NCI-H345 treated with DMSO at 0.1 percent for 48 hours (cell line): ENCODE data around the gene VRK3.

Experiments used
- DNase-seq: peaks from one replicate; lab custom pipeline; 2025; ENCODE audit not compliant: unreplicated experiment; lab: John Stamatoyannopoulos, UW

The VRK3 gene

DNA sequence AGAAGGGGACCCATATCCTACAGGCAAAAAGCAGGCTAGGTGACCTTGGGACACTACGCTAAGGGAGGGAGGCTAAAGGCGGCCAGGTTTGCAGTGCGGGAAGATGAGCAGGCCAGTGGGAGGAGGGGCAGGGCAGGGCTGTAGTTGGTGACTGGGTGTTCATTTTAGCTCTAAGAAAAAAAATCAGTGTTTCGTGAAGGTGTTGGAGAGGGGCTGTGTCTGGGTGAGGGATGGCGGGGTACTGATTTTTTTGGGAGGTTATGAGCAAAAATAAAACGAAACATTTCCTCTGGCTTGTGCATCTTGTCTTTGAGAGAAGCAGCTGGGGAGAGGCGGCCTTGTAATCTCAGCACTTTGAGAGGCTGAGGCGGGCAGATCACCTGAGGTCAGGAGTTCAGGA, 91.5 kb downstream of the VRK3 start:
- no peak for DNase-seq

DNA sequence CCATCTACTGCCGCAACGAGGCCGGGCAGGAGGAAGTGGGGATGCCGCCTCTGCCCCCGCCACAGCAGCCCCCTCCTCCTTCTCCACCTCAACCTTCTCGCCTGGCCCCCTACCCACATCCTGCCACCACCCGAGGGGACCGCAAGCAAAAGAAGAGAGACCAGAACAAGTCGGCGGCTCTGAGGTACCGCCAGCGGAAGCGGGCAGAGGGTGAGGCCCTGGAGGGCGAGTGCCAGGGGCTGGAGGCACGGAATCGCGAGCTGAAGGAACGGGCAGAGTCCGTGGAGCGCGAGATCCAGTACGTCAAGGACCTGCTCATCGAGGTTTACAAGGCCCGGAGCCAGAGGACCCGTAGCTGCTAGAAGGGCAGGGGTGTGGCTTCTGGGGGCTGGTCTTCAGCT, 92.4 kb downstream of the VRK3 start:
- DNase-seq, result no peak

DNA sequence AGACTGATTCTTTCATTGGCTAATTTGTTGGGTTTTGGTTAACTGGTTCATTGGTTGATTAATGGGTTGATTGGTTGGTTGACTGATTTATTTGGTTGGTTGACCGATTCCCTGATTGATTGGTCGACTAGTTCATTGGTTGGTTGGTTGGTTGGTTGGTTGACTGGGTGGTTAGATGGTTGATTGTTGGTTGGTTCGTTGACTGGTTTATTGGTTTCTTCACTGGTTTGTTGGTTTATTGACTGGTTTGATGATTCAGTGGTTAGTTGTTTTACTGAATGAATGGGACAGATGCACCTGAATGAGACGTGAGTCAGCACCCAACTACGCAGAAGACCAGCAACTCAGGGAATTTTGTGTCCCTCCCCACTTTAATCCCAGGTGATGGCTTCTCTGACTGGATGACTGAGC, 93.1 kb downstream of the VRK3 start:
- no peak for DNase-seq

DNA sequence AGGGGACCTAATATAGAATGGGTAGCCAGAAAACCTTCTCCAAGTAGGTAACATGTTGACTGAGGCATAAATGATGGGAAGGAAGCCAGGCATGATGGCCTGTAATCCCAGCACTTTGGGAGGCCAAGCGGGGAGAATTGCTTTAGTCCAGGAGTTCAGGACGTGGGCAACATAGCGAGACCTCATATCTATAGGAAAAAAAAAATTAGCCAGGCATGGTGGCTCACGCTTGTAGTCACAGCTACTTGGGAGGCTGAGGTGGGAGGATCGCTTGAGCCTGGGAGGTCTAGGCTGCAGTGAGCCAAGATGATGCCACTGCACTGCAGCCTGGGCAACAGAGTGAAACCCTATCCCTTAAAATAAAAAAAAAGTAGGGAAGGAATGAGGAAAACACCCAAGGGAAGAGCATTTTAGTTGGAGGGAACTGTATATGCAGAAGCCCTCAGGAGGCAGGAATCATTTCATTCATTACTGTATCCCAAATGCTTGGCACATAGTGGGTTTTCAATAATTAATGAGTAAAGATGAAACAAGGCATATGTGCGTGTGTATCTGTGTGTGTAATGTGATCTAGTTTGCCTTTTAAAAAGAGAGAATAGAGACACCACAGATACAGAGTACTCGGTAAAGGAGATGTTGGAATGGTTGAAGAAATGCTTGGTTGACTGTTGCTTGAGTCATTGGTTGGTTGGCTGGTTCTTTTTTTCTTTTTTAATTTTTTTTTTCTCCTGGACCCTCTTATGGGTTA, 93.7 kb downstream of the VRK3 start:
- no peak for DNase-seq

DNA sequence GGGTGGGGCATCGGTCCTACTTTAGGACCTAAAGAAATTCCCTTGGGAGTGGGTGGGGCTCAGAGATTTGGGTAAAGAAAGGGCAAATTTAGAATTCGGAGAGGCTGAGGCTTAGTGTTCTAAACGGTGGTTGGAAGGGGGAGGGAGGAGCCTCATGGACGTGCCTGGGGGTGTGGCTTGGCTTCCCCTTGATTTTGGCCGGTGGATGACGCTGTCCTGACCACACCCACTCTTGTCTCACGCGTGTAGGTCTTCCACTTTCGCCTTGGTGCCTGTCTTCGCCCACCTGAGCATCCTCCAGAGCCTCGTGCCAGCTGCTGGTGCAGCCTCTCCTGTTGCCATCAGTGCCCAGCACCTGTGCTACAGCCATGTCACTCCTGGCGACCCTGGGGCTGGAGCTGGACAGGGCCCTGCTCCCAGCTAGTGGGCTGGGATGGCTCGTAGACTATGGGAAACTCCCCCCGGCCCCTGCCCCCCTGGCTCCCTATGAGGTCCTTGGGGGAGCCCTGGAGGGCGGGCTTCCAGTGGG, 94.6 kb downstream of the VRK3 start:
- no peak for DNase-seq

DNA sequence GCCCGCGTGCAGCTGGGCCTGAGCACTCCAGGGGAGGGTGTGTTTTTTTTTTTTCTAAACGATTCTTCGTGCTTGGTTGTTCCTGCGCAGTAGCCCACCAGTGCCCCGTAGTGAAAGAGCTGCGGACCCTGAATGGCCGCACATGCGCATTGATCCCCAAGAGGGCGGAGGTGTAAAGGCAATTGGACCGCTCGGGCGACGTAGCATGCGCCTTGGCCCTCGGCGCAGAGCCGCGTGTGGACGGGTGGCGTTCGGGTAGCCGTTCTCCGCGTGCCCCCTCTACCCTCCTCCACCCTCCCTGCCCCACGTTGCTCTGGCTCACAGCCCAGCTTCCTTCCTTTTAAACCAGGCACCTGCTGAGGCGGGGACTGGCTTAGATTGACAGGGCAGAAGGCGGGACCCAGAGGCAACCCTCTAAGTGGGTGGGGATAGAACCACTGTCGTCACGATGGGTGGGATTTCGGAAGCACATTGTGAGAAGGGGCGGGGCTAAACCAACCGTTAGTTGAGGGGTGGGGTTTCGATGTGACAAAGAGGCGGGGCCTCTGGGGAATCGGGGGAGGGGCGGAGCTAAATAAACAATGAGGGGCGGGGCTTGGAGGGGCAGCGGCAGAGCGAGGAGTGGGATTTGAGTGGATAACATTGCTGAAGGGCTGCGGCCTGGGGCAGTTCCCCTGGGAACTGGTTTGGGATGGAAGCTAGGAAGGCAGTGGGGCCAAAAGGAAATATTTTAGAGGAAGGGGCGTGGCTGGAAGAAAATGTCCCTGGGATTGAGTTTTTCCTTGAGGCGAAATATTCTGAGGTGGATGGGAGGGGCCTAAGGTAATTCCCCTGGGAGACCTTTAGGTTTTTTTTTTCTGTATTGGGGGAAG, 95.3 kb downstream of the VRK3 start:
- DNase-seq, result peak; percentile 78

DNA sequence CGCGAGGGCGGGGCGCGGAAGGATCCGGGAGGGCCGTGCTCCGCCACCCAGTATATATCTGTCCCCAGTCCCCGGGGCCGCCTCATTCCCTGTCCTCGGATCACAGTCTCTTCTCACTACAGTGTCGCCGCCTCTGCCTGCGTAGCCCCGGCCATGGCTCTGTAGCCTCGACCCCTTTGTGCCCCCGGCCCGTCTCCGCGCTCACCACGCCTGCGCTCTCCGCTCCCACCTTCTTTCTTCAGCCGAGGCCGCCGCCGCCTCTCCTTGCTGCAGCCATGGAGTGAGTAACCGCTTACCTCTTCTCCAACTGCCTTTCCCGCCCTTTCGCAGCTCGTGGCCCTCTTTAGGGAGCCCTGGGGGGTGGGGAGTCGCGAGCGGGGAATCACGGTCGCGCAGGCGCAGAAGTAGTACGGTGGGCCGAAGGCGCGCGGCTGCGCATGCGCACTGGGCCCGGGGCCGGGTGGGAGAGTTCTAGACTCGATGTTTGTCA, 96.0 kb downstream of the VRK3 start, which contains the start of the genes ATF5 and NUP62:
Gene ATF5, plus strand, starts transcription at position 85 of the 490 bp plus-strand sequence. CDS start 1,646 bp downstream, outside the sequence.
Gene NUP62, minus strand, starts transcription at position 384 of the 490 bp plus-strand sequence. CDS start 19,697 bp downstream, outside the sequence.
- DNase-seq, result peak; percentile 71

DNA sequence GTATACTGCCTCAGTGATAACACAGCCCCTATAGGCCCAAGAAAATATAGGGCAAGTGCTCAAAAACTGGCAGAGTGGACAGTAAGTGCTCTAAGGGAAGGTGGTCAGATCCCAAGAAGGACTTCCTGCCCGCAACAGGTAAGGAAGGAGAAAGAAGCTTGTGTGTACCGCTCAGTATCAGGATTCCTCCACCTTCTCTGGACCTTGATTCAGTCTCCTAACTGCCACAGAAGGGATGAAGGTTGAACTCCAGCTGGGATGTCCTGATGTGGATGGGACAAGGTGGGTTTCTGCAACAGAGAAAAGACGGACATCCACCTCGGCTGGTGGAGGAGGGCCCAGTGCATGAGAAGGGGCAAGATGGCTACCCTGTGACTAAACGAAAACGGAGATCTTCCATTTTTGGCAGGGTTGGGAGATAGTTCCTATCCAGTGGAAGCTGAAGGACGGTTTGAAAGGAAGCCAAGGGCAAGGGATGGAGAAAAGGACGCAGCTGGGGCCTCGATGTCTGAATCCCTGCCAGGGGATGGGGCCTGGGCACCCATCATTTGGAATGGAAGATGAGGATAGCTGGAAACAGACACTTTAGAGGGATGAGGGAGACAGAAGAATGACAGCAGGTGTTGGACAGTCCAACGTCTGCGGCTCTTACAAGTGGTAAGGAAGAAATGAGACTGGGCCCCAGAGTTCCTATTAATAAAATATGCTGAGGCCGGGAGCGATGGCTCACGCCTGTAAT, 97.5 kb downstream of the VRK3 start:
- DNase-seq, result no peak

DNA sequence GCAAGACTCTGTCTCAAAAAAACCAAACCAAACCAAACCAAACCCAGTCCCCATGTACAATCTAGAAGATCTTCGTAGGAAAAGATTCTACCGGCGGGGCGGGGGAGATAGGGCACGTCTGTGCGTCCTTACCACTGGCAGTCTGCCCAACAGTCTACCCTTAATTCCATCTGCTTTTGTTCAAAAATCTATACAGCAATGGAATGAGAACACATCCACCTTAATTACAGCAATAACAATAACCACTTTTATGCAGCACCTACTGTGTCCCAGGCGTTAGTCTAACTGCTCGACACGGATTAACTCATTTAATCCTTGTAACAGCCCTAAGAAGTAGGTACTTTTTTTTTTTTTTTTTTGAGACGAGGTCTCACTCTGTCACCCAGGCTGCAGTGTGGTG, 98.7 kb downstream of the VRK3 start:
- no peak for DNase-seq
